Measurements from ENCODE around the gene XAGE2. TPM values are rescaled to one million over a fixed set of nuclear protein-coding genes. Genes with fewer than 3 reads are reported as not detected.

The XAGE2 gene
- total and polyA plus RNA-seq, 2 of the 4 experiments (the other 2 are of a cell fraction): not detected

DNA sequence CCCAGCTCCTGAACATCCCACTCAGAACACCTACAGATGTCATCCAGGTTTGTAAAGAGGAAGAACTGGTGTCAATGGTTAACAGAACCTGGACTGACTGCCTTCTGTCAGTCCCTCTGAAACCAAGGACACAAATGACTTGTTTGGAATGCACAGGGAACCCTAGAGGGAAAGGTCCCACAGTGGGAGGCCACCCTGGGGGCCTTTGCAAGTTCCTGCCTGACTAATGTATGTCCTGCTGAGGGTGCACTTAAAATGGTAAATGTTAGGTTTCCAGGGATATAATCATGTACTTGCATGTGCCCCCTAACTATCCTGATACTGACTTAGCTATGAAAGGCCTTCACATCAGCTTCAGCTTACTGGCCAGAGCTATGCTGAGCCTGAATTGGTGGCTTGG, 15.0 kb upstream of the XAGE2 start:
- DNase-seq: no peak
- H3K9me3 ChIP-seq (ENCODE audit: control insufficient read depth, insufficient read depth, low read length): no peaks in the 10 kb centered on the region
- intact Hi-C loops (cut with micrococcal nuclease) (no loop called here), dilution Hi-C loops (cut with HindIII; ENCODE audit: low sequenced_read_pairs, unreplicated experiment) (no loop called here), in situ Hi-C loops (cut with MboI; ENCODE audit: low sequenced_read_pairs) (no loop called here)
- H2AK5ac ChIP-seq (ENCODE audit: low read depth, low read length): no peak overlapping the region
- H3K36me3 ChIP-seq (ENCODE audit: control insufficient read depth, insufficient read depth, low read length): no peaks in the 10 kb centered on the region
- no peak overlapping the region for H4K8ac ChIP-seq (ENCODE audit: low read depth in 2 of 2, low read length in 2 of 2)
- no peak for TF ChIP-seq MAZ (IDR thresholded peaks at IDR 0.05; ENCODE audit: borderline replicate concordance, low read depth, low read length)
- TF ChIP-seq, protein P1, sequence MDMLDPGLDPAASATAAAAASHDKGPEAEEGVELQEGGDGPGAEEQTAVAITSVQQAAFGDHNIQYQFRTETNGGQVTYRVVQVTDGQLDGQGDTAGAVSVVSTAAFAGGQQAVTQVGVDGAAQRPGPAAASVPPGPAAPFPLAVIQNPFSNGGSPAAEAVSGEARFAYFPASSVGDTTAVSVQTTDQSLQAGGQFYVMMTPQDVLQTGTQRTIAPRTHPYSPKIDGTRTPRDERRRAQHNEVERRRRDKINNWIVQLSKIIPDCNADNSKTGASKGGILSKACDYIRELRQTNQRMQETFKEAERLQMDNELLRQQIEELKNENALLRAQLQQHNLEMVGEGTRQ (IDR thresholded peaks at IDR 0.05; ENCODE audit: low read depth, low read length): no peak
- TF ChIP-seq, protein P2, sequence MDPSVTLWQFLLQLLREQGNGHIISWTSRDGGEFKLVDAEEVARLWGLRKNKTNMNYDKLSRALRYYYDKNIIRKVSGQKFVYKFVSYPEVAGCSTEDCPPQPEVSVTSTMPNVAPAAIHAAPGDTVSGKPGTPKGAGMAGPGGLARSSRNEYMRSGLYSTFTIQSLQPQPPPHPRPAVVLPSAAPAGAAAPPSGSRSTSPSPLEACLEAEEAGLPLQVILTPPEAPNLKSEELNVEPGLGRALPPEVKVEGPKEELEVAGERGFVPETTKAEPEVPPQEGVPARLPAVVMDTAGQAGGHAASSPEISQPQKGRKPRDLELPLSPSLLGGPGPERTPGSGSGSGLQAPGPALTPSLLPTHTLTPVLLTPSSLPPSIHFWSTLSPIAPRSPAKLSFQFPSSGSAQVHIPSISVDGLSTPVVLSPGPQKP (IDR thresholded peaks at IDR 0.05; ENCODE audit: borderline replicate concordance, low read depth, low read length): no peak
- no peak for TF ChIP-seq MXI1 (IDR thresholded peaks at IDR 0.05; ENCODE audit: borderline replicate concordance, low read depth, low read length)
- TF ChIP-seq NFE2L2 (IDR thresholded peaks at IDR 0.05; ENCODE audit: low read depth, low read length): no peak
- no peak for TF ChIP-seq RAD21 (IDR thresholded peaks at IDR 0.05; ENCODE audit: low read length)
- TF ChIP-seq RFX5 (IDR thresholded peaks at IDR 0.05; ENCODE audit: low read depth, low read length): no peak
- TF ChIP-seq BHLHE40 (IDR thresholded peaks at IDR 0.05; ENCODE audit: low read depth, low read length): no peak
- no peak for TF ChIP-seq CEBPB (IDR thresholded peaks at IDR 0.05; ENCODE audit: low read depth, low read length)
- no peak for TF ChIP-seq RCOR1 (IDR thresholded peaks at IDR 0.05; ENCODE audit: insufficient replicate concordance, low read length)
- no peak for TF ChIP-seq POLR2A (IDR thresholded peaks at IDR 0.05; ENCODE audit: low read depth, low read length)
- TF ChIP-seq, protein P3, sequence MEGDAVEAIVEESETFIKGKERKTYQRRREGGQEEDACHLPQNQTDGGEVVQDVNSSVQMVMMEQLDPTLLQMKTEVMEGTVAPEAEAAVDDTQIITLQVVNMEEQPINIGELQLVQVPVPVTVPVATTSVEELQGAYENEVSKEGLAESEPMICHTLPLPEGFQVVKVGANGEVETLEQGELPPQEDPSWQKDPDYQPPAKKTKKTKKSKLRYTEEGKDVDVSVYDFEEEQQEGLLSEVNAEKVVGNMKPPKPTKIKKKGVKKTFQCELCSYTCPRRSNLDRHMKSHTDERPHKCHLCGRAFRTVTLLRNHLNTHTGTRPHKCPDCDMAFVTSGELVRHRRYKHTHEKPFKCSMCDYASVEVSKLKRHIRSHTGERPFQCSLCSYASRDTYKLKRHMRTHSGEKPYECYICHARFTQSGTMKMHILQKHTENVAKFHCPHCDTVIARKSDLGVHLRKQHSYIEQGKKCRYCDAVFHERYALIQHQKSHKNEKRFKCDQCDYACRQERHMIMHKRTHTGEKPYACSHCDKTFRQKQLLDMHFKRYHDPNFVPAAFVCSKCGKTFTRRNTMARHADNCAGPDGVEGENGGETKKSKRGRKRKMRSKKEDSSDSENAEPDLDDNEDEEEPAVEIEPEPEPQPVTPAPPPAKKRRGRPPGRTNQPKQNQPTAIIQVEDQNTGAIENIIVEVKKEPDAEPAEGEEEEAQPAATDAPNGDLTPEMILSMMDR (conservative IDR thresholded peaks at IDR 0.05; ENCODE audit: low read depth, low read length): no peak
- H3K4ac ChIP-seq (ENCODE audit: low read depth, low read length): no peak overlapping the region
- no peaks in the 10 kb centered on the region; the same call in 1 of the 2 replicates for H4K20me1 ChIP-seq (ENCODE audit: insufficient read depth, low read length)
- H3K27me3 ChIP-seq (ENCODE audit: control insufficient read depth, insufficient read depth, low read length): peaks cover 21% of the 10 kb centered on the region
- H3K56ac ChIP-seq (ENCODE audit: extremely low read depth, insufficient read depth, low read length): no peak overlapping the region
- H3K9ac ChIP-seq (ENCODE audit: low read depth, low read length): no peak overlapping the region
- H2AFZ ChIP-seq (replicated peaks; ENCODE audit: low read length, poor library complexity): no peak overlapping the region
- ATAC-seq (ENCODE audit: low read depth): no peak
- no peak overlapping the region for H3K27ac ChIP-seq (ENCODE audit: insufficient read depth, low read length)
- no peak overlapping the region for H3K4me3 ChIP-seq (ENCODE audit: insufficient read depth, low read depth, low read length)
- no peak overlapping the region for H2BK120ac ChIP-seq (ENCODE audit: low read depth, low read length)
- H4K91ac ChIP-seq (ENCODE audit: insufficient read depth, low read depth, low read length): no peak overlapping the region
- H3K4me2 ChIP-seq (ENCODE audit: low read depth, low read length): no peak overlapping the region
- no peak overlapping the region for H2BK20ac ChIP-seq (ENCODE audit: low read depth, low read length)
- no peak overlapping the region for H3K14ac ChIP-seq (replicated peaks; ENCODE audit: low read depth, low read length)
- no peak overlapping the region for H3K18ac ChIP-seq (ENCODE audit: low read depth, low read length)
- no peaks in the 10 kb centered on the region for H3K79me1 ChIP-seq (ENCODE audit: low read depth in 1 of 2, low read length in 2 of 2)
- no TSS peak for BruUV-seq (replicated peaks)
- POLR2A ChIA-PET (ENCODE audit: unreplicated experiment): no interaction called here
- no peak overlapping the region for H2BK5ac ChIP-seq (ENCODE audit: low read depth, low read length, poor library complexity, severe bottlenecking)
- H3K4me1 ChIP-seq (ENCODE audit: control insufficient read depth, insufficient read depth, low read length): no peaks in the 10 kb centered on the region
- H3K9me1 ChIP-seq (ENCODE audit: insufficient read depth, low read length): no peaks in the 10 kb centered on the region
- CTCF ChIA-PET: no interaction called here
- no peak overlapping the region for H3K23ac ChIP-seq (ENCODE audit: low read depth, low read length)
- H2BK15ac ChIP-seq (ENCODE audit: low read depth, low read length): no peak overlapping the region
- H2AK9ac ChIP-seq (replicated peaks; ENCODE audit: low read depth, low read length, poor library complexity): no peak overlapping the region
- no peak overlapping the region for H4K5ac ChIP-seq (ENCODE audit: low read depth, low read length)

Data from IMR-90 (cell line).